ENCODE data around the gene SLITRK4.

SLITRK4 gene

DNA sequence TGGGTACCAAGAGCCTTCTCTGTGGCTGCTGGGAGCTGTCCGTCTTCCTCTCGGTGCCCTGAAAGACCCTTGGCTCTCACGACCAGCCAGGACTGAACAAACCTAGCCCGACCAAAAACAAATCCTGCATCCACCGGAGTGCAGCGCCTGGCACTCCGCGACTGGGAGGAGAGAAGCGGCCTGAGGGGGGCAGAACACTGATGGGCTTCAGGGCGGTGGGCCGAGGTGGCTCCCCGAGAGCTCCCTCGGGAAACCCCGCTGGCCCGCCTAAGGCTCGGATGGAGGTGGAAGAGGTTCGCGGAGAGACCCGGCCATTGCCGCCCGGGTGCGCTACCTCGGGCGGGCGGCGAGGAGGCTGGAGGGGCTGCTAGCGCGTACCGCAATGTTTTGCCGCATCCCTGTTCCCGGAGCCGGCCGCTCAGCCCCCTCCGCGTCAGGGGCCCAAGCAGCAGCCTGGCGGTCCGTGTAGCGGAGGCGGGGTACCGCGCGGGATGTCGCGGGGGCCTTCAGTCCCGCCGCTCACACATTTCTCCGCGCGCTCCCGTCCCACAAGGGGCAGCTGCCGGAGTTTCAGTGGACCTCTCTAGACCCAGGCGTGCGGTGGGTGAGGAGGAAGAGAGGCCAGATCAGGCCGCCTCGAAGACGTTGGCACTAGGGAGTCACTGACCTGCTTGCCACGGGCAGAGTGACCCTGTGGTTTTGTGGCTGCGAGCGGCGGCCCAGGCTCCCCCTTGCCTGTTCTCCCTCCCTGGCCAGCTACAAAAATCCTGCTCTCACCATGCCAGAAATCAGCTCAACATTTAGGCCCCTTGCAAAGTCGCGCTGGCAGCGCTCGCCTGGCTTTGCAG is 2.2 kb downstream of the SLITRK4 start:
- Histone ChIP-seq H3K36me3 (ENCODE audit: insufficient read depth, low read length) (no peaks in the 10 kb centered on the region), H3K27me3 (ENCODE audit: insufficient read depth, low read length) (peaks cover 45% of the 10 kb centered on the region), H3K9me3 (ENCODE audit: low read length) (no peaks in the 10 kb centered on the region), H3K4me1 (ENCODE audit: insufficient read depth, low read length) (no peaks in the 10 kb centered on the region), H3K4me3 (ENCODE audit: low read length) (no peak overlapping the region), H2AFZ (ENCODE audit: low read depth, low read length) (peak overlapping the region; percentile 52)

DNA sequence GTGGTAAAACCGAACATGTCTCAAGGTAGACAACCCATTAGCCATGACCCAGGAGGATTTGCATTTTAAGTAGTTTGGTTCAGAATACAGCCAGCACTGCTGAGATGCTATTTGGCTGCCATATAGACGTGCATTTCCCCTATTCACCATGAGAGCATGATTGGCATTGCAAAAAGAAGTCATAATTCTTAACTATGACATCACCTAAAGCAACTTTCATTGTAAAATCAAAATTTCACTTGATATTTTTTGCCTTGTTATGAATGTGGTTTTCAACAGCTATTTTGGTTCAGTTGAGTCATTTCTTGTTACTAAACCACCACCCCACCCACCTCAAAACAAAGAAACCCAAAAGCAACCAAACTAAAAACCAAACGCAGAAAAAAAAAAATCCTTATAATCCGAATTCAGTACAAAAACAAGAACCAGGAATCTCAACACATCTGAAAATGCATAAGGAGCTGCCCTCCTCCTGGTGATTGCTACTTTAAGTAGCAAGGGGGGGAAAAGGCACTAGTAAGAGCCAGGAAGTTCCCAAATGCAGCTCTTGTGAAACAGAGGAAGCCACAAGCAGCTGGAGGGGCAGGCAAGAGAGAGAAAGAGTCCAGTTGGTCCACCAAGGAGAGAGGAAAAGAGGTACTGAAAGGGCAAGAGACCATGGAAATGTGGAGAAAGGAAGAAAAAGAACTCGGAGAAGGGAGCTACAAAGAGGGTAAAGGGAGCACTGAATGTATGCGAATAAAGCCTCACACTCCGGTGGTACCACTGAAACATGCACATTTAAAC is 3.1 kb downstream of the SLITRK4 start:
- H3K4me1 ChIP-seq (ENCODE audit: insufficient read depth, low read length): no peaks in the 10 kb centered on the region
- H3K9me3 ChIP-seq (ENCODE audit: low read length): no peaks in the 10 kb centered on the region
- no peaks in the 10 kb centered on the region for H3K36me3 ChIP-seq (ENCODE audit: insufficient read depth, low read length)
- H2AFZ ChIP-seq (ENCODE audit: low read depth, low read length): no peak overlapping the region
- H3K27me3 ChIP-seq (ENCODE audit: insufficient read depth, low read length): peaks cover 45% of the 10 kb centered on the region
- no peak overlapping the region for H3K4me3 ChIP-seq (ENCODE audit: low read length)

DNA sequence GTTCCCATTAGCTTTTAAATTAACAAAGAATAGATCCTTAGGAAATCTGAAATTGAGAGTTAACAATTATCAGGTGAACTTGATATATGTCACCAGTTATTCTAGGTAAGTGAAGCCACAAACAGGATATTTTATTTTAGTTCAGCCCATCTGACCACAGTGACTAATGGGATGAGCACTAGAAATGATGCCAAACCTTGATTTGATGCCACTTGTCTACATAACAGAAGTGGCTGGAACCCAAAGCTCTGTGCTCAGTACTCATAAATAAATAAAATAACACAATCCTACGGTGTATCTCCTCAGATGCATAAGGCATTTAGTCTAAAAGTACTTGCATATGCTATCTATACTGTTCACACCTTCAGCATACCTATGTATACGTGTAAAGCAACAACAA is 12.2 kb downstream of the SLITRK4 start:
- Histone ChIP-seq H3K27me3 (ENCODE audit: insufficient read depth, low read length) (no peaks in the 10 kb centered on the region), H3K4me3 (ENCODE audit: low read length) (no peak overlapping the region), H3K4me1 (ENCODE audit: insufficient read depth, low read length) (no peaks in the 10 kb centered on the region), H3K36me3 (ENCODE audit: insufficient read depth, low read length) (no peaks in the 10 kb centered on the region), H3K9me3 (ENCODE audit: low read length) (no peaks in the 10 kb centered on the region), H2AFZ (ENCODE audit: low read depth, low read length) (no peak overlapping the region)

DNA sequence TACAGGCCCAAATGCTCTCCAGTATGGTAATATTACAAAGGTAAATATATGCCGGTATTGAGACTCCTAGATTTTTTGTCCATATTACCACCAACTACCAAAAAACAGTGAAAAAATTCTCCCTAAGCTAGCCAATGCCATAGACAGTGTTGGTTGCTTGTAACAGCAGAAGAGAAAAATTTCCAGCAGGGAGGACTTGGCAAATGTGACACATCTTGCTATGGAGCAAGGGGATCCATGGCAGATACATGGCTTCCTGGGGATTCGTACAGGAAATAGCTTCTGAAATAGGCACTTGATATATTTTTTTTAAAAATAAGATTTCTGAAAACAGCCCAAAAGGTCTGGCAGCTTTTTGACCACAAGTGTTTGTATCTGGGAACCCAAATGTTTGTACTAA is 14.6 kb downstream of the SLITRK4 start:
- Histone ChIP-seq H3K4me3 (ENCODE audit: low read length) (no peak overlapping the region), H3K27me3 (ENCODE audit: insufficient read depth, low read length) (no peaks in the 10 kb centered on the region), H3K4me1 (ENCODE audit: insufficient read depth, low read length) (no peaks in the 10 kb centered on the region), H3K36me3 (ENCODE audit: insufficient read depth, low read length) (no peaks in the 10 kb centered on the region), H3K9me3 (ENCODE audit: low read length) (no peaks in the 10 kb centered on the region), H2AFZ (ENCODE audit: low read depth, low read length) (no peak overlapping the region)

DNA sequence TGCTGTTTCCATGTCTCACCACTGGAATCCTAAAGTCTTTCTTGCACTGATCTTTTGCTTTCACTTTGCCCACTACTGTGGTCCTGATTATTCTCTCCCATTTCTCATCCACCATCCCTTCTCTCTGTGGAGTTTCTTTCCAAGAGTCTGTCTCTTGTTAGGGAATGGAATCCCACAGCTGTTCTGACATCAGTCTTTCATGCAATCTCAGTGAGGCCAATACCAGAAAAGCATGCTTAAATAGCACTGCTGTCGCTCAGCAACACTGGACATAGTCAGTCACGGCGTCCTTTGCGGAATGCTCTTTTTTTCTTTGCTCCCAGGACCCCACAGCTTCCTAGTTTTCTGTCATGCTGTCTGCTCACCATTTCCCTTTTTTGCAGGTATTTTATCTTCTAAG is 20.1 kb downstream of the SLITRK4 start:
- Histone ChIP-seq H3K36me3 (ENCODE audit: insufficient read depth, low read length) (no peaks in the 10 kb centered on the region), H3K4me3 (ENCODE audit: low read length) (no peak overlapping the region), H3K9me3 (ENCODE audit: low read length) (no peaks in the 10 kb centered on the region)

DNA sequence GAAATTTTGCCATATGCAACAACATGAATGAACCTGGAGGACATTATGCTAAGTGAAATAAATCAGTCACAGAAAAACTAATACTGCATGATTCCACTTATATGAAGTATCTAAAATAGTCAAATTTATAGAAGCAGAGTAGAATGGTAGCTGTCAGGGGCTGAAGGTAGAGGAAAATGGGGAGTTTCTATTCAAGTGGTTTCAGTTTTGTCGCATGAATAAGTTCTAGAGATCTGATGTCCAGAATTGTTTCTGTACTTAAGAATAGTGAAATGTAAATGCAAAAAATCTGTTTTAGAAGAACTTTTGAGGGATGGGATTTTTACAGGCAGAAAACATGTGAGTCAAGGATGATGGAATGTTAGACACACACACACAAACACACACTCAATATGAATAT is 34.1 kb downstream of the SLITRK4 start:
- Histone ChIP-seq H3K27me3 (ENCODE audit: insufficient read depth, low read length) (no peaks in the 10 kb centered on the region), H2AFZ (ENCODE audit: low read depth, low read length) (no peak overlapping the region), H3K4me1 (ENCODE audit: insufficient read depth, low read length) (no peaks in the 10 kb centered on the region), H3K9me3 (ENCODE audit: low read length) (no peaks in the 10 kb centered on the region), H3K4me3 (ENCODE audit: low read length) (no peak overlapping the region), H3K36me3 (ENCODE audit: insufficient read depth, low read length) (no peaks in the 10 kb centered on the region)

More for the DNA sequence above, 20.1 kb downstream of the SLITRK4 start:
- H3K27me3 ChIP-seq (ENCODE audit: insufficient read depth, low read length): no peaks in the 10 kb centered on the region
- H3K4me1 ChIP-seq (ENCODE audit: insufficient read depth, low read length): no peaks in the 10 kb centered on the region
- no peak overlapping the region for H2AFZ ChIP-seq (ENCODE audit: low read depth, low read length)

DNA sequence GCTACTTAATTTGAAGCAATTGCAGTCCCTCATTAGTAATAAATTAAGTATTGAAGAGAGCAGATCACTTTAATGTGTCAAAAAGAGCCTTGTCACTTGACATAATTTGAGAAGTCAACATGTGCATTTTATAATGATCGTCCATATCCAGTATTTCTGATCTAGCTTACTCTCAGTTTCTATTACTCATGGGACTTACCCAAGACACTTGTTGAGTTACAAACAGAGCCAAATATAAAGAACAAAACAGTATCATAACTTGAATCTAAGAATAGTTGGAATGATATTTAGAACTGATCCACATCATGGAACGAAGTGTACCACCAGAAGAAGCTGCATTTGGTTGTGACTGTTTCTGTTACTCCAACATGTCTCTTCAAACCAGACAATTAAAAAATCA is 54.7 kb downstream of the SLITRK4 start:
- H3K36me3 ChIP-seq (ENCODE audit: insufficient read depth, low read length): no peaks in the 10 kb centered on the region
- no peak overlapping the region for H3K4me3 ChIP-seq (ENCODE audit: low read length)
- no peaks in the 10 kb centered on the region for H3K4me1 ChIP-seq (ENCODE audit: insufficient read depth, low read length)
- no peak overlapping the region for H2AFZ ChIP-seq (ENCODE audit: low read depth, low read length)
- H3K9me3 ChIP-seq (ENCODE audit: low read length): no peaks in the 10 kb centered on the region
- no peaks in the 10 kb centered on the region for H3K27me3 ChIP-seq (ENCODE audit: insufficient read depth, low read length)

DNA sequence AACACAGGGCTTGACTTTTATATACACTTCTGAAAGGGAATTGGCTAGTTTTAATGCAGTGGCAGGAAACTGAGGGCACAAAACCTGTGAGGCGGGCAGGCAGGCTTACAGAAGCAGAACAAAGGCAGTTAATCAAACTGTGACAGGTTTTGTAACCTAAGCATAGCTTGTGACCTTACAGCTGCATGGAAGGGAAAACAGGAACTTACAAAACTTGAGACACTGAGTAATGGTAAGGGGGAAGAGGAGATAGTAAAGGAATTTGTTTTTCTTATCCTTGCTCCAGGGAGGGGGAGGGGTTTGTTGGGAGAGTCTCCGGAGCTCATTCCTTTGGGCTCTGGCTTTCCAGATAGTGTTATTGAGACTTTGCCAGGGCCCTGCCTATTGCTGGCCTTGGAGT is 55.6 kb downstream of the SLITRK4 start:
- Histone ChIP-seq H3K36me3 (ENCODE audit: insufficient read depth, low read length) (no peaks in the 10 kb centered on the region), H2AFZ (ENCODE audit: low read depth, low read length) (no peak overlapping the region), H3K4me1 (ENCODE audit: insufficient read depth, low read length) (no peaks in the 10 kb centered on the region), H3K4me3 (ENCODE audit: low read length) (no peak overlapping the region), H3K9me3 (ENCODE audit: low read length) (no peaks in the 10 kb centered on the region), H3K27me3 (ENCODE audit: insufficient read depth, low read length) (no peaks in the 10 kb centered on the region)
